Prostate gland (tissue), 2 donors: Measurements from ENCODE around the gene TIMP4. TPM values are rescaled to one million over a fixed set of nuclear protein-coding genes. Genes with fewer than 3 reads are reported as not detected.
A peak's percentile ranks its signal among the peaks of the same experiment; 100 is the strongest.

Experiments used
- DNase-seq: peaks from one replicate; pipeline ENCODE4 v3.0.0-alpha.2; 2019; ENCODE audit warnings: low spot score
- H3K27ac ChIP-seq, 2 donors: fragments of 200-600 bp; sonication (generic); 2 replicates each; pipeline ENCODE4 v1.5.1; 2017 to 2019
- H3K27me3 ChIP-seq: fragments of 200-600 bp; sonication (generic); replicated peaks from 2 replicates; pipeline ENCODE4 v1.5.1; 2019; ENCODE audit not compliant: insufficient read depth
- H3K36me3 ChIP-seq, 2 donors: fragments of 200-600 bp; sonication (generic); 1 replicate in 1 of 2; 2 replicates in 1 of 2; pipeline versions ENCODE4 v1.5.1 to v1.8.1; 2017 to 2019
- H3K4me1 ChIP-seq: fragments of 200-600 bp; sonication (generic); replicated peaks from 2 replicates; pipeline ENCODE4 v1.5.1; 2019
- H3K4me3 ChIP-seq, 2 donors: fragments of 200-600 bp; sonication (generic); 2 replicates each; pipeline ENCODE4 v1.5.1; 2017 to 2019
- H3K9me3 ChIP-seq: fragments of 200-600 bp; sonication (generic); 2 replicates; pipeline ENCODE4 v1.5.1; 2017
- POLR2A ChIP-seq: fragments of 450-650 bp; IDR thresholded peaks from one replicate; pipeline ENCODE4 v1.6.1; 2016; ENCODE audit warnings: antibody characterized with exemption, mild to moderate bottlenecking
- POLR2AphosphoS5 ChIP-seq: sonication (generic); formaldehyde crosslinking; IDR thresholded peaks from one replicate; pipeline ENCODE4 v1.6.1; 2017; ENCODE audit warnings: antibody characterized with exemption
- WGBS: methylation state at CpG from one replicate; pipeline ENCODE4 v1.1.5; 2018; 5-methylcytosine and 5-hydroxymethylcytosine counted together
- intact Hi-C: fragments of 100-400 bp; cut with DNase I; formaldehyde crosslinking; loops from one replicate; pipeline ENCODE4 v1.14.2; 2022
- total RNA-seq, 2 donors: library from RNA; depleted of rRNA; stranded (reverse); fragments of >200 nt; gene quantifications; one replicate each; pipeline ENCODE4 v1.1.0, GENCODE V29; 2016
- TF ChIP-seq, protein P1 (sequence below), 4 experiments: fragments of 200-600 bp in 2 of 4; fragments of 450-650 bp in 2 of 4; sonication (generic) in 2 of 4; IDR thresholded peaks; 1 replicate in 3 of 4; 2 replicates in 1 of 4; pipeline ENCODE4 v1.5.1; 2016 to 2019; ENCODE audit warnings: antibody characterized with exemption in 4 of 4, mild to moderate bottlenecking in 2 of 4, moderate library complexity in 2 of 4

TIMP4 gene
- total RNA-seq, 2 donors from 2014 or later = 5.6 to 9.7 TPM

DNA sequence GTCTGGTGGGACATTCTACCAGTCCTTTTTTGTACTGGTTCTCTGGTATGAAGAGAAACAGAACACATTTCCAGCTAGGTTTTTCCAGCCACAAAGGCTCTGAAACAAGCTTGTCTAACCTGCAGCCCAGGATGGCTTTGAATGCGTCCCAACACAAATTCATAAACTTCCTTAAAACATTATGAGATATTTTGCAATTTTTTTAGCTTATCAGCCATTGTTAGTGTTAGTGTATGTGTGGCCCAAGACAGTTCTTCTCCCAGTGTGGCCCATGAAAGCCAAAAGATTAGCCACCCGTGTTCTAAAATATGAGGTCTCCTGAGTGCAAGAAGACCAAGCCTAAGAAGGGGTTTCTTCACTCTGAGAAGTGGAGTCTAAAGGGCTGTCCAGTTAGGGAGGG is 18.4 kb upstream of the TIMP4 start:
- intact Hi-C loops = loop anchor here (5.0 kb wide), 1 partner anchor 40 kb away; no protein-coding TSS in a partner anchor
- Histone ChIP-seq H3K27me3 (no peaks in the 10 kb centered on the region), H3K27ac (peak overlapping the region in 1 of 2 donors; percentile 20), H3K4me3 (no peak overlapping the region), H3K36me3 (no peaks in the 10 kb centered on the region), H3K9me3 (no peaks in the 10 kb centered on the region), H3K4me1 (peaks cover 3% of the 10 kb centered on the region)
- no peak for TF ChIP-seq POLR2AphosphoS5
- TF ChIP-seq, protein P1, sequence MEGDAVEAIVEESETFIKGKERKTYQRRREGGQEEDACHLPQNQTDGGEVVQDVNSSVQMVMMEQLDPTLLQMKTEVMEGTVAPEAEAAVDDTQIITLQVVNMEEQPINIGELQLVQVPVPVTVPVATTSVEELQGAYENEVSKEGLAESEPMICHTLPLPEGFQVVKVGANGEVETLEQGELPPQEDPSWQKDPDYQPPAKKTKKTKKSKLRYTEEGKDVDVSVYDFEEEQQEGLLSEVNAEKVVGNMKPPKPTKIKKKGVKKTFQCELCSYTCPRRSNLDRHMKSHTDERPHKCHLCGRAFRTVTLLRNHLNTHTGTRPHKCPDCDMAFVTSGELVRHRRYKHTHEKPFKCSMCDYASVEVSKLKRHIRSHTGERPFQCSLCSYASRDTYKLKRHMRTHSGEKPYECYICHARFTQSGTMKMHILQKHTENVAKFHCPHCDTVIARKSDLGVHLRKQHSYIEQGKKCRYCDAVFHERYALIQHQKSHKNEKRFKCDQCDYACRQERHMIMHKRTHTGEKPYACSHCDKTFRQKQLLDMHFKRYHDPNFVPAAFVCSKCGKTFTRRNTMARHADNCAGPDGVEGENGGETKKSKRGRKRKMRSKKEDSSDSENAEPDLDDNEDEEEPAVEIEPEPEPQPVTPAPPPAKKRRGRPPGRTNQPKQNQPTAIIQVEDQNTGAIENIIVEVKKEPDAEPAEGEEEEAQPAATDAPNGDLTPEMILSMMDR (IDR thresholded peaks at IDR 0.05) = no peak
- WGBS = 61% methylated on average over 2 of the region's 2 CpGs
- no peak for DNase-seq

DNA sequence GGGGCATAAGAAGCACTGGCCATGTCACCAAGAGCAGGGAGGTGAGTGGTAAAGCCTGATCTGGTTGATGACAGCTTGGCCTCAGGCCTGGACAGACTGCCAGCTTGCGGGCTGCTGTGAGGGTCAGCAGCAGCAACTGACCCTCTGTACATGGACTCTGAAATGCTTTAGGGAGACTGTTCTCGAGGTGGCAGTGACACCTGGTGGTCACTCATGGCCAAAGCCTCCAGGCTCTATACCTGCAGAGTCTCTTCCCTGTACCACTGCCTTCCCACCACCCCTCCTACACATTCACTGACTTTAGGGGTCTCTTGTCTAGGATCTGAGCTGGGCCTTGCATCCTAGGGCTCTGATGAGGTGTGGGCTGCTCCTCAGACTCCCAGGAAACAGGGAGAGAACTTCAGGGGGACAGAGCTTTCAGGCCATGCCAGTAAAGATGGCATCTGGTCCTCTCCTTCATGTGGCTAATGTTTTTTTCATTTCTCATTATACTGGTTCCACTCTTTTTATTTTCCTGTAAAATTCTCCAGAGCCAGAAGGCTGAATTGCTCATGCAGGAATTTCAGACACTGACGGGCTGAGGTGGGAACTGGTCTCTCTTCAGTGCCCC is 17.2 kb upstream of the TIMP4 start:
- Histone ChIP-seq H3K4me3 (no peak overlapping the region), H3K36me3 (no peaks in the 10 kb centered on the region), H3K4me1 (peaks cover 3% of the 10 kb centered on the region), H3K27ac (no peak overlapping the region), H3K27me3 (no peaks in the 10 kb centered on the region), H3K9me3 (no peaks in the 10 kb centered on the region)
- TF ChIP-seq, protein P1 (IDR thresholded peaks at IDR 0.05) = peak; percentile 45 to 84 (median 74)
- TF ChIP-seq POLR2AphosphoS5 = peak; percentile 4
- TF ChIP-seq POLR2A = no peak
- 64% methylated on average over 3 of the region's 3 CpGs for WGBS
- intact Hi-C loops = loop anchor here (5.0 kb wide), 1 partner anchor 39 kb away; no protein-coding TSS in a partner anchor
- peak; percentile 48 for DNase-seq

DNA sequence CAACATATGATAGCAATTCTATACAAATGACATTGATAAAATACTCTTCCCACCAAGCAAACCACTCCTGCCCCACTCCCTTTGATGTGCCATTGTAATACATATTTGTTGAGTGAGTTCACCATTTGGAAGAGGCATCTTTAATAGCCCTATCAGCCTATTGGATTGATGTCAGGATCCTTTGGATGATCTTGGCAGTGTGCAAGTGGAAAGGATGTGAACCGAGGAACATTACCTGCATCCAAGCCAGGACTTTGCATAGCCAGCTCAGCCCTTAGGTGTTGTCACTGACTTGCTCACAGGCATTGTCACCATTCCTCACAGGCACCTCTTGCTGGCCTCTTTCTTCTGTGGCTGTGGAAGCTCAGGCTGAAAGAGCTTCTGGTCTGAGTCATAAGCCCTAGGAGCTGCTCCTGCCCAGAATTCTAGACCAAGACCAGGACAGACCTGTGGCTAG is 16.5 kb upstream of the TIMP4 start:
- intact Hi-C loops = loop anchor here (5.0 kb wide), 1 partner anchor 38 kb away; no protein-coding TSS in a partner anchor

DNA sequence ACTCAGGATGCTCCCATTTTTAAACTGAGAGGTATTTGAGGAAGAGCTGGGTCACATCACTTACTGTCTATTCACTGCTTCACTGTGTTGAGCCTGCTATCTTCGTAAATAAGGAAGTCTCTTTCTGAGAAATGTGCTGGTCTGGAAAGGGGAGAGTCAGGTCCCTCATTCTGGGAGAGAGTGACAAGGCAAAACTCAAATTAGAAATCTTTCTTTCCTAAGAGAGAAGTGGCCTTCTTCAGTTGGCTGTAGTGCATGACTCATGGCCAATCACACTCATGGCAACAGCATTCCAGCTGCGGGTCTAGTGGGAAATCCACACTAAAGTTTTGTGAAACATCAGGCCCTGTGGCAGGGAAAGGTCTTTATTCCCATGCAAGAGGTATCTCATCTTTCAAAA is 11.5 kb upstream of the TIMP4 start:
- Histone ChIP-seq H3K4me1 (no peaks in the 10 kb centered on the region), H3K27ac (no peak overlapping the region), H3K9me3 (no peaks in the 10 kb centered on the region), H3K27me3 (no peaks in the 10 kb centered on the region), H3K36me3 (no peaks in the 10 kb centered on the region), H3K4me3 (no peak overlapping the region)
- no peak for DNase-seq
- WGBS = 86% methylated on average over 2 of the region's 2 CpGs
- TF ChIP-seq POLR2A (no peak), POLR2AphosphoS5 (no peak)
- TF ChIP-seq, protein P1 (IDR thresholded peaks at IDR 0.05) = no peak
- intact Hi-C loops = no loop called here

More for the DNA sequence above, 16.5 kb upstream of the TIMP4 start:
- no peak for DNase-seq
- Histone ChIP-seq H3K9me3 (no peaks in the 10 kb centered on the region), H3K27me3 (no peaks in the 10 kb centered on the region), H3K27ac (no peak overlapping the region), H3K4me1 (peaks cover 3% of the 10 kb centered on the region), H3K4me3 (no peak overlapping the region), H3K36me3 (no peaks in the 10 kb centered on the region)
- 29% methylated on average over 1 of the region's 1 CpG for WGBS
- TF ChIP-seq, protein P1 (IDR thresholded peaks at IDR 0.05) = no peak
- TF ChIP-seq POLR2AphosphoS5 (no peak), POLR2A (no peak)

DNA sequence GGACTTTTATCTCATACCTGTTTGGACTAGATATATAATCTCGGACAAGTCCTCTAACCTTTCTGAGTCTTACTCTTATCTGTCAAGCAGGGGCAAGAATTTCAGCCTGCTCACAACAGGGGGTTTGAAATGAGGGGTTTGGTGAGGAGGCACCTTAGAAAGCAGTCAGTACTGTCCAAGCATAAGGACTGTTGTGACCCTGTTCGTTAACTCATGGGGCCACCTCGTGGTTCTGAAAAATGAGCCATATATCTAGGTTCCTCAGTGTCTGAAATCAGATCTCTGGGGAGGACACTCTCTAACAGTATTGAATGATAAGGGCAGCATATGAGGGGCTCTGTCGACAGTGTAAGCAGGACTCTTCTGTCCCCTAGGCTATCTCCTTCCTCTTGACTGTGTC is 7.2 kb upstream of the TIMP4 start:
- WGBS = 87% methylated on average over 4 of the region's 4 CpGs
- TF ChIP-seq POLR2AphosphoS5 (no peak), POLR2A (no peak)
- TF ChIP-seq, protein P1 (IDR thresholded peaks at IDR 0.05) = no peak
- Histone ChIP-seq H3K27ac (no peak overlapping the region), H3K4me1 (no peaks in the 10 kb centered on the region), H3K9me3 (no peaks in the 10 kb centered on the region), H3K36me3 (no peaks in the 10 kb centered on the region), H3K27me3 (no peaks in the 10 kb centered on the region), H3K4me3 (no peak overlapping the region)
- no peak for DNase-seq
- intact Hi-C loops = no loop called here
